NCI-H2081 treated with DMSO at 0.1 percent for 48 hours (cell line): ENCODE measurements around the gene GALNT14.
"Not testable (repeated sequence)": the region's sequence is repeated elsewhere in the genome, so short reads cannot be mapped to it uniquely, and the experiment has no call there.

ENCODE experiments used
- DNase-seq: peaks from one replicate; lab custom pipeline; 2025; lab: John Stamatoyannopoulos, UW

GALNT14 gene

GRCh38 chr2:31138037-31138962 lies at the start of gene GALNT14:
TSS of gene GALNT14 (minus strand) at chr2:31138440. CDS start at chr2:31138086, 354 bp downstream.
- no peak for DNase-seq

GRCh38 chr2:31187166-31187565 lies 48.9 kb upstream of the GALNT14 start:
- DNase-seq, result no peak

- not testable (repeated sequence) for DNase-seq
These were observed 45.7 kb upstream of the GALNT14 start for GRCh38 chr2:31183973-31184372.

- no peak for DNase-seq
These were observed 38.5 kb upstream of the GALNT14 start for GRCh38 chr2:31176742-31177141.

GRCh38 chr2:31171142-31171541 lies 32.9 kb upstream of the GALNT14 start:
- DNase-seq, result no peak

GRCh38 chr2:31170071-31170698 lies 31.9 kb upstream of the GALNT14 start:
- no peak for DNase-seq

- no peak for DNase-seq
These were observed 30.1 kb upstream of the GALNT14 start for GRCh38 chr2:31168291-31168690.

- DNase-seq, result no peak
These were observed 28.7 kb upstream of the GALNT14 start for GRCh38 chr2:31166925-31167324.

GRCh38 chr2:31163011-31163539 lies 24.8 kb upstream of the GALNT14 start:
- no peak for DNase-seq

- DNase-seq, result no peak
These were observed 23.4 kb upstream of the GALNT14 start for GRCh38 chr2:31161637-31162036.

GRCh38 chr2:31151501-31151900 lies 13.3 kb upstream of the GALNT14 start:
- no peak for DNase-seq

GRCh38 chr2:31150120-31150670 lies 12.0 kb upstream of the GALNT14 start:
- no peak for DNase-seq

- DNase-seq, result no peak
These were observed 10.3 kb upstream of the GALNT14 start for GRCh38 chr2:31148514-31148913.

GRCh38 chr2:31147645-31148044 lies 9.4 kb upstream of the GALNT14 start:
- DNase-seq, result no peak

GRCh38 chr2:31142110-31142509 lies 3.9 kb upstream of the GALNT14 start:
- no peak for DNase-seq

GRCh38 chr2:31141443-31142085 lies 3.3 kb upstream of the GALNT14 start:
- no peak for DNase-seq

GRCh38 chr2:31140151-31140550 lies 1.9 kb upstream of the GALNT14 start:
- DNase-seq, result no peak

GRCh38 chr2:31139671-31140070 lies 1.4 kb upstream of the GALNT14 start:
- no peak for DNase-seq

- no peak for DNase-seq
These were observed 816 bp downstream of the GALNT14 start for GRCh38 chr2:31137211-31138036.

GRCh38 chr2:31136732-31137131 lies 1.5 kb downstream of the GALNT14 start:
- DNase-seq, result no peak

- no peak for DNase-seq
These were observed 2.2 kb downstream of the GALNT14 start for GRCh38 chr2:31136000-31136399.
